RCC 7860 (cell line): Measurements from ENCODE around the gene EGR2.
A peak's percentile ranks its signal among the peaks of the same experiment; 100 is the strongest.

Source experiments
- DNase-seq: peaks from one replicate; pipeline ENCODE4 v3.0.0-alpha.2; 2015; ENCODE audit warnings: low spot score
- FAIRE-seq: peaks from 2 replicates; lab custom pipeline; 2012; peaks lifted over from hg19 to GRCh38; lab: Jason Lieb, UNC

The EGR2 gene

GRCh38 chr10:62818426-62819011 is 2.4 kb upstream of the EGR2 start:
- FAIRE-seq = no peak

GRCh38 chr10:62817766-62818425 is 1.7 kb upstream of the EGR2 start:
- DNase-seq = peak; percentile 74
- FAIRE-seq = no peak

More at GRCh38 chr10:62818426-62819011, 2.4 kb upstream of the EGR2 start:
- no peak for DNase-seq

- FAIRE-seq (no peak), DNase-seq (peak; percentile 24)
Observed at GRCh38 chr10:62817121-62817765, 1.1 kb upstream of the EGR2 start.

- FAIRE-seq (no peak), DNase-seq (no peak)
Observed at GRCh38 chr10:62816076-62816330, 163 bp downstream of the EGR2 start.

- DNase-seq = no peak
- no peak for FAIRE-seq
Observed at GRCh38 chr10:62815381-62816075, 638 bp downstream of the EGR2 start.

- DNase-seq (no peak), FAIRE-seq (no peak)
Observed at GRCh38 chr10:62814756-62815380, 1.3 kb downstream of the EGR2 start.

GRCh38 chr10:62813981-62814380 is 2.2 kb downstream of the EGR2 start:
- FAIRE-seq (no peak), DNase-seq (no peak)

- FAIRE-seq (no peak), DNase-seq (no peak)
Observed at GRCh38 chr10:62813453-62813852, 2.7 kb downstream of the EGR2 start.

GRCh38 chr10:62812672-62813439 is 3.3 kb downstream of the EGR2 start:
- DNase-seq (no peak), FAIRE-seq (no peak)

GRCh38 chr10:62811159-62811875 is 4.8 kb downstream of the EGR2 start:
- FAIRE-seq (no peak), DNase-seq (no peak)

GRCh38 chr10:62810156-62810902 is 5.8 kb downstream of the EGR2 start:
- FAIRE-seq = no peak

GRCh38 chr10:62806251-62806650 is 9.9 kb downstream of the EGR2 start:
- FAIRE-seq = no peak
- no peak for DNase-seq

More at GRCh38 chr10:62810156-62810902, 5.8 kb downstream of the EGR2 start:
- DNase-seq = no peak

GRCh38 chr10:62805231-62806099 is 10.7 kb downstream of the EGR2 start:
- no peak for FAIRE-seq
- peak; percentile 58 for DNase-seq

- DNase-seq (peak; percentile 68), FAIRE-seq (no peak)
Observed at GRCh38 chr10:62804356-62805230, 11.6 kb downstream of the EGR2 start, which contains the start of gene ADO. TSS of gene ADO (plus strand) at chr10:62804720. CDS start at chr10:62805060, 340 bp downstream.

- DNase-seq (no peak), FAIRE-seq (no peak)
Observed at GRCh38 chr10:62803724-62804355, 12.3 kb downstream of the EGR2 start.

GRCh38 chr10:62801871-62802270 is 14.3 kb downstream of the EGR2 start:
- FAIRE-seq (no peak), DNase-seq (no peak)

GRCh38 chr10:62796896-62797295 is 19.3 kb downstream of the EGR2 start:
- FAIRE-seq (no peak), DNase-seq (no peak)
